Glutamatergic neuron (in vitro differentiated cells): ENCODE results near the gene SPATA18. TPM values are rescaled to one million over a fixed set of nuclear protein-coding genes. Genes with fewer than 3 reads are reported as not detected.
A peak's percentile ranks its signal among the peaks of the same experiment; 100 is the strongest.

ENCODE experiments used
- DNase-seq: peaks from one replicate; pipeline ENCODE4 v3.0.0; 2022
- H3K27ac Mint-ChIP-seq: one replicate; pipeline ENCODE4 v1.8.0; 2020; ENCODE audit warnings: mild to moderate bottlenecking, mixed read lengths, inconsistent platforms; ENCODE audit not compliant: unreplicated experiment
- H3K27me3 Mint-ChIP-seq: one replicate; pipeline ENCODE4 v1.8.0; 2020; ENCODE audit warnings: mild to moderate bottlenecking, moderate library complexity, mixed read lengths, inconsistent platforms; ENCODE audit not compliant: unreplicated experiment
- H3K36me3 Mint-ChIP-seq: one replicate; pipeline ENCODE4 v1.8.0; 2020; ENCODE audit warnings: mild to moderate bottlenecking, mixed read lengths, inconsistent platforms; ENCODE audit not compliant: unreplicated experiment
- H3K4me1 Mint-ChIP-seq: one replicate; pipeline ENCODE4 v1.8.0; 2020; ENCODE audit warnings: mild to moderate bottlenecking, low read depth, mixed read lengths, inconsistent platforms; ENCODE audit not compliant: unreplicated experiment
- H3K4me3 Mint-ChIP-seq: one replicate; pipeline ENCODE4 v1.8.0; 2020; ENCODE audit warnings: mild to moderate bottlenecking, mixed read lengths, inconsistent platforms; ENCODE audit not compliant: unreplicated experiment
- H3K9me3 Mint-ChIP-seq: one replicate; pipeline ENCODE4 v1.8.0; 2020; ENCODE audit warnings: mild to moderate bottlenecking, moderate library complexity, mixed read lengths, inconsistent platforms; ENCODE audit not compliant: unreplicated experiment
- CTCF ChIP-seq: fragments of 200-600 bp; sonication (generic); IDR thresholded peaks from one replicate; pipeline ENCODE4 v1.5.0; 2021; ENCODE audit not compliant: partially characterized antibody, unreplicated experiment
- long read RNA-seq: library from polyadenylated mRNA; unstranded; transcript quantifications from one replicate; pipeline ENCODE4 v2.0.0, GENCODE V29; 2020; ENCODE audit not compliant: unreplicated experiment
- total RNA-seq: library from RNA; stranded (reverse); fragmentation: NEBNext Ultra II Directional; extraction: Animal tissue kit (Norgen Biotek cat#: 25700); gene quantifications from one replicate; pipeline ENCODE4 v1.2.1, GENCODE V29; 2021; ENCODE audit not compliant: unreplicated experiment

The SPATA18 gene, protein sequence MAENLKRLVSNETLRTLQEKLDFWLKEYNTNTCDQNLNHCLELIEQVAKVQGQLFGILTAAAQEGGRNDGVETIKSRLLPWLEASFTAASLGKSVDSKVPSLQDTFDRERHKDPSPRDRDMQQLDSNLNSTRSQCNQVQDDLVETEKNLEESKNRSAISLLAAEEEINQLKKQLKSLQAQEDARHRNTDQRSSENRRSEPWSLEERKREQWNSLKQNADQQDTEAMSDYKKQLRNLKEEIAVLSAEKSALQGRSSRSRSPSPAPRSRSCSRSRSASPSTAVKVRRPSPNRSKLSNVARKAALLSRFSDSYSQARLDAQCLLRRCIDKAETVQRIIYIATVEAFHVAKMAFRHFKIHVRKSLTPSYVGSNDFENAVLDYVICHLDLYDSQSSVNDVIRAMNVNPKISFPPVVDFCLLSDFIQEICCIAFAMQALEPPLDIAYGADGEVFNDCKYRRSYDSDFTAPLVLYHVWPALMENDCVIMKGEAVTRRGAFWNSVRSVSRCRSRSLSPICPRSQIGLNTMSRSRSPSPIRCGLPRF
- 3.9 TPM for total RNA-seq
- long read RNA-seq, partial matches to known transcripts = 0 of 1 reads
- long read RNA-seq, other reads (novel, unspliced or antisense) = 0 of 1 reads

DNA sequence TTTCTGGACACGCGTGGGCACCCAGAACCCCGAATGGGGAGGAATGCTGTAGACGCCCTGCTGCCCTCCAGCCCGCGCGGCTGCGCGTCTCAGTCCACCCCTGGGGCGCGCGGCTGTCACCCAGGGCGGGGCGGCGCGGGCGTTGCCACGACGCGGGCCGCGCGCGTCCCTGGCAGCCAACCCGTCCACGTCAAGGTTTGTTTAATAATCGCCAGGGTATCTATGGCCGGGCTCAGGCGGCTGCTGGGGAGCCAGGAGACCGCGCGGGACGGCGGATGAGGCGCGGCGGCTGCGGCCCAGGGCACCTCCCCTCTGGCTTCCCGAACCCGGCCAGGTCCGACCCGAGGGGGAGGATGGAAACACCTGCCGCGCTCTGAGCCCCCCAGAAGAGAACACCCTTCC lies at the start of gene SPATA18:
TSS of gene SPATA18 (plus strand) at position 92 of the 402 bp plus-strand sequence. CDS start 401 bp downstream, outside the sequence.
- H3K4me3 Mint-ChIP-seq = peak within 1 kb of the TSS; percentile 91
- no peak for TF ChIP-seq CTCF
- H3K27ac Mint-ChIP-seq = peak within 1 kb of the TSS; percentile 76
- peaks cover 5% of the 10 kb centered on the region for H3K9me3 Mint-ChIP-seq
- peak; percentile 32 for DNase-seq
- H3K36me3 Mint-ChIP-seq = no peaks in the 10 kb centered on the region
- peaks cover 3% of the 10 kb centered on the region for H3K27me3 Mint-ChIP-seq
- peaks cover 14% of the 10 kb centered on the region for H3K4me1 Mint-ChIP-seq

DNA sequence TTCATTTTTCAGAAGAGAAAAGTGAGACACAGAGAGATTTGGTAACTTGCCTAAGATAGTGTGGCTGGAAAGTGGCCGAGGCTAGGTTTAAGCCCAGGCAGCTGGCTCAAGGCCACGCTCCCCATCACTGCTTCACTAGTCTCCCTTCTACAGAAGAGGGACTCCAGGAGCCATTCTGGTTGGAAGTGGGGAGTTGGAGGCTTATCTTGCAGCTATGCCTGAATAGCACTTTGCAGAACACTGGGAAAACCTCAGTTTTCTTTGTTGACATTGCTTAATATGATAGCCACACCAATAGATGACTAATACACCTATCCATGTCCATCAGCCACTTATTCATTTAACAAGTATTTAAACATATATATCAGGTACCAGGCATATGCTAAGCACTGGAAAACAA lies 49.5 kb upstream of the SPATA18 start:
- no peak for DNase-seq

DNA sequence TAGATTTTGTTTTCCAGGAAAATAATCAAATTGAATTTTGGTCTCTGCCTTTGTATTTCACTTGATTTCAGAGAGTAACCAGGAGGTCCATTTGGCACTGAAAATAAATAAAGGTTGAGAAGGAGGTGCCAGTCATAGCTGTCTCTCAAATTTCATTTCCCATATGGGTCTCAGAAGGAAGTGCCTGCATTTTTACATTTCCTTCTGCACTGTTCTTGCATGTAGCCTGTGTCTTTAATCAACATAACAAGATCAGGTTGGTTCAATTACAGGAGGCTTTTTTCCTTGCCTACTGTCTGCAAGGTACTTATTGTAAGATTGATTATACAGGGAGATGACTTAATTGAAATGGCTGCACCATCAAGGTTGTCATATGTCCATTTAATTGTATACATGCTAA lies 46.7 kb upstream of the SPATA18 start:
- Mint-ChIP-seq H3K4me3 (no peak overlapping the region), H3K4me1 (no peaks in the 10 kb centered on the region), H3K27me3 (no peaks in the 10 kb centered on the region), H3K27ac (no peak overlapping the region), H3K36me3 (no peaks in the 10 kb centered on the region), H3K9me3 (no peaks in the 10 kb centered on the region)
- DNase-seq = no peak
- no peak for TF ChIP-seq CTCF

More for the DNA sequence above, 49.5 kb upstream of the SPATA18 start:
- H3K4me3 Mint-ChIP-seq = no peak overlapping the region
- no peak overlapping the region for H3K27ac Mint-ChIP-seq
- H3K4me1 Mint-ChIP-seq = no peaks in the 10 kb centered on the region
- H3K36me3 Mint-ChIP-seq = peaks cover 4% of the 10 kb centered on the region
- H3K27me3 Mint-ChIP-seq = peaks cover 2% of the 10 kb centered on the region
- no peak for TF ChIP-seq CTCF
- H3K9me3 Mint-ChIP-seq = peaks cover 2% of the 10 kb centered on the region

DNA sequence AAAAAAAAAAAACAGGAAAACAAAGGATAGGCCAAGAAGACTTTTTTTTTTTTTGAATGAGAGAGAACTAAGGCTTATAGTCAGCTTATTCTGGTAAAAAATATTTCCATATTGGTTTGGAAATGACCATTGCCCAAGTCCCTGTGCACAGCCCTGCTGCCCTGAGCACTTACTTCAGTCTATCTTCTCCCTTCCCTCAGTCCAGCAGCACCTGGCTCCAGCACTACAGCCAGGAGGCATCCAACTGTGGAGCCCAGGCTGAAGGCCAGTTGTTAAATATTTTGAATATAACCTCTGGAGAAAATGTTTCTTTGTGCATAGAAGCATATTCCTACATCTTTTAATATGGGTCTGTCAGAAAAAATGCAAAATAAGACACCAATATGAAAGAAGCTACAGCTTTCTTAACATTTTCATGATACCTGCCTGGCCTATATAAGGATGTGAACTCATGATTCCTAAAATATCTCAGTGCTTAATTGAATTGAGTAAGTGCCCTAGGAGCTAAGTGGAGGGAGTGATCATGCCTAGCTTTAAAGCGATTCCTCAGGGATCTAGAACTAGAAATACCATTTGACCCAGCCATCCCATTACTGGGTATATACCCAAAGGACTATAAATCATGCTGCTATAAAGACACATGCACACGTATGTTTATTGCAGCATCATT lies 45.4 kb upstream of the SPATA18 start:
- Mint-ChIP-seq H3K4me3 (no peak overlapping the region), H3K4me1 (no peaks in the 10 kb centered on the region), H3K27me3 (no peaks in the 10 kb centered on the region), H3K27ac (no peak overlapping the region), H3K9me3 (no peaks in the 10 kb centered on the region), H3K36me3 (no peaks in the 10 kb centered on the region)
- DNase-seq = no peak
- TF ChIP-seq CTCF = no peak
